HAP-1 (cell line): ENCODE measurements around the gene LMCD1.

Experiments
- DNase-seq, 2 experiments: peaks; one replicate each; pipeline ENCODE4 v3.0.0-alpha.2; 2016 to 2020; ENCODE audit warnings: low spot score in 2 of 2
- H3K27me3 ChIP-seq: fragments of 250-450 bp; sonication (Bioruptor Pico); 2 replicates; pipeline ENCODE4 v1.5.1; 2020; ENCODE audit warnings: low read depth, mild to moderate bottlenecking, moderate library complexity
- H3K36me3 ChIP-seq: fragments of 250-450 bp; sonication (Bioruptor Pico); replicated peaks from 2 replicates; pipeline ENCODE4 v1.5.1; 2020; ENCODE audit warnings: mild to moderate bottlenecking
- H3K4me1 ChIP-seq: fragments of 250-450 bp; sonication (Bioruptor Pico); 2 replicates; pipeline ENCODE4 v1.5.1; 2020; ENCODE audit warnings: mild to moderate bottlenecking
- H3K4me3 ChIP-seq: fragments of 250-450 bp; sonication (Bioruptor Pico); 2 replicates; pipeline ENCODE4 v1.5.1; 2020; ENCODE audit warnings: mild to moderate bottlenecking, moderate library complexity
- H3K9me3 ChIP-seq: fragments of 250-450 bp; sonication (Bioruptor Pico); 2 replicates; pipeline ENCODE4 v1.5.1; 2020; ENCODE audit warnings: mild to moderate bottlenecking, moderate library complexity
- in situ Hi-C: fragments of 300-500 bp; cut with MboI; formaldehyde crosslinking; loops from 3 replicates; pipeline ENCODE4 v1.14.3; 2020; ENCODE audit warnings: low sequenced_read_pairs, inconsistent platforms, mixed read lengths

LMCD1 gene

GRCh38 chr3:8610951-8611350, 109.3 kb downstream of the LMCD1 start:
- in situ Hi-C loops = no loop called here
- Histone ChIP-seq H3K4me1 (no peaks in the 10 kb centered on the region), H3K4me3 (no peak overlapping the region), H3K27me3 (no peaks in the 10 kb centered on the region), H3K36me3 (no peaks in the 10 kb centered on the region), H3K9me3 (no peaks in the 10 kb centered on the region)
- no peak for DNase-seq

- Histone ChIP-seq H3K36me3 (no peaks in the 10 kb centered on the region), H3K4me3 (no peak overlapping the region), H3K27me3 (no peaks in the 10 kb centered on the region), H3K4me1 (no peaks in the 10 kb centered on the region), H3K9me3 (no peaks in the 10 kb centered on the region)
- in situ Hi-C loops = no loop called here
- no peak for DNase-seq
Observed at GRCh38 chr3:8617921-8618320, 116.3 kb downstream of the LMCD1 start.

- Histone ChIP-seq H3K9me3 (no peaks in the 10 kb centered on the region), H3K27me3 (no peaks in the 10 kb centered on the region), H3K4me3 (no peak overlapping the region), H3K4me1 (no peaks in the 10 kb centered on the region), H3K36me3 (no peaks in the 10 kb centered on the region)
- DNase-seq = no peak
- in situ Hi-C loops = no loop called here
Observed at GRCh38 chr3:8618950-8619349, 117.3 kb downstream of the LMCD1 start.

- H3K27me3 ChIP-seq = no peaks in the 10 kb centered on the region
- H3K36me3 ChIP-seq = no peaks in the 10 kb centered on the region
- DNase-seq = no peak
- no peaks in the 10 kb centered on the region for H3K4me1 ChIP-seq
- H3K4me3 ChIP-seq = no peak overlapping the region
- H3K9me3 ChIP-seq = no peaks in the 10 kb centered on the region
- in situ Hi-C loops = no loop called here
Observed at GRCh38 chr3:8619548-8619947, 117.9 kb downstream of the LMCD1 start.

GRCh38 chr3:8621141-8621540, 119.5 kb downstream of the LMCD1 start:
- Histone ChIP-seq H3K9me3 (no peaks in the 10 kb centered on the region), H3K4me1 (no peaks in the 10 kb centered on the region), H3K27me3 (no peaks in the 10 kb centered on the region), H3K4me3 (no peak overlapping the region), H3K36me3 (no peaks in the 10 kb centered on the region)
- in situ Hi-C loops = no loop called here
- no peak for DNase-seq

- no peaks in the 10 kb centered on the region for H3K27me3 ChIP-seq
- H3K4me3 ChIP-seq = no peak overlapping the region
- in situ Hi-C loops = no loop called here
- no peaks in the 10 kb centered on the region for H3K4me1 ChIP-seq
- H3K36me3 ChIP-seq = no peaks in the 10 kb centered on the region
- no peaks in the 10 kb centered on the region for H3K9me3 ChIP-seq
- DNase-seq = no peak
Observed at GRCh38 chr3:8621872-8622271, 120.2 kb downstream of the LMCD1 start.

GRCh38 chr3:8622873-8623691, 121.5 kb downstream of the LMCD1 start:
- H3K4me1 ChIP-seq = no peaks in the 10 kb centered on the region

GRCh38 chr3:8623741-8624140, 122.1 kb downstream of the LMCD1 start:
- H3K36me3 ChIP-seq = no peaks in the 10 kb centered on the region

More at GRCh38 chr3:8622873-8623691, 121.5 kb downstream of the LMCD1 start:
- peak; percentile 70 to 83 for DNase-seq
- Histone ChIP-seq H3K27me3 (no peaks in the 10 kb centered on the region), H3K36me3 (no peaks in the 10 kb centered on the region), H3K9me3 (no peaks in the 10 kb centered on the region), H3K4me3 (no peak overlapping the region)
- in situ Hi-C loops = no loop called here

More at GRCh38 chr3:8623741-8624140, 122.1 kb downstream of the LMCD1 start:
- no peaks in the 10 kb centered on the region for H3K9me3 ChIP-seq
- H3K4me3 ChIP-seq = no peak overlapping the region
- no peaks in the 10 kb centered on the region for H3K4me1 ChIP-seq
- in situ Hi-C loops = no loop called here
- H3K27me3 ChIP-seq = no peaks in the 10 kb centered on the region
- no peak for DNase-seq
